H4 (cell line): ENCODE results near the gene GPR176. TPM values are rescaled to one million over a fixed set of nuclear protein-coding genes. Genes with fewer than 3 reads are reported as not detected.
"Not testable (repeated sequence)": the region's sequence is repeated elsewhere in the genome, so short reads cannot be mapped to it uniquely, and the experiment has no call there.

Experiments
- DNase-seq: peaks from one replicate; pipeline ENCODE4 v3.0.0-alpha.2; 2015; ENCODE audit warnings: low spot score
- total RNA-seq: library from RNA; depleted of rRNA; stranded (reverse); fragments of >200 nt; shearing (Covaris generic); gene quantifications from 2 replicates; pipeline ENCODE4 v1.2.3, GENCODE V29; 2014

GPR176 gene
- total RNA-seq, 1 experiment from 2014 or later = 20.4 TPM

DNA sequence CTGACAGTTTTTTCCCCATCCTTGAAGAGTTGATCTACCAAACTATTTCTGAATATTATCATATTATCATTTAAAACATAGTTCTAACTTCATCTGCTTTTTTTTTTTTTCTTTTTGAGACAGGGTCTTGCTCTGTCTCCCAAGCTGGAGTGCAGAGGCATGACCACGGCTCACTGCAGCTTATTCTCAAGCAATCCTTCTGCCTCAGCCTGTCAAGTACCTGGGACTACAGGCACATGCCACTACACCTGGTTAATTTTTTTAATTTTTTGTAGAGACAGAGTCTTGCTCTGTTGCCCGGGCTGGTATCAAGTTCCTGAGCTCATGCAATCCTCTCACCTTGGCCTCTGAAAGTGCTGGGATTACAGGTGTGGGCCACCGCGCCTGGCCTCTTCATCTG, 15.2 kb upstream of the GPR176 start:
- DNase-seq = no peak

DNA sequence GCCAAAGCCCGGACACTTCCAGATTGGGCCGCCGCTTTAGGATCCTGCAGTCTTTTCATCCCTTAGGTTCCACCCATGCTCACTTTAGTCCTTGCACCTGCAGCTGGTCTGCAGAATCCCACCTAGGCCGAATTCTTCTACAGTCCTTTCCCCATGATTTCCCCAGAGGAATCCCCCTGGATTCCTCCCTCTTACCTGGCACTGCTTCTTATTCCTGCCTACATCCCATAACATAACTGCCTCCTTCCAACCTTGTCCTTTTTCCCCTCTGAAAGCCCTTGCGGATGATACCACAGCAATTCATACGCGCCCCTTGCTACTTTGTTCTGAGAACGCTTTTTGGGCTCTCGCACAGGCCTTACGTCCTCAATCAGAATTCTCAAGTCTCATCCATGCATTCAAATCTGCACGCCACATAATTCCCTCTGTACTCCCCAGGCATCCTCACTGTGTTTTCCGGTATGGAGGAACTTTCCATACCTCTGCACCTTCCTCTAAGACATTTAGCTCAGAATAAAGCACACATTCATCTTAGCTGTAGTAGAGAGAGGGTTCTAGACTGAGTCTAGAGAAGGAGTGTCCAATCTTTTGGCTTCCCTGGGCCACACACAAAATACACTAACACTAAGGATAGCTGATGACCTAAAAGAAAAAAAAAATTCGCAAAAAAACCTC, 14.5 kb upstream of the GPR176 start:
- DNase-seq = no peak

GRCh38 chr15:39931615-39932014, 11.5 kb upstream of the GPR176 start:
- no peak for DNase-seq

GRCh38 chr15:39926526-39926925, 6.5 kb upstream of the GPR176 start:
- no peak for DNase-seq

DNA sequence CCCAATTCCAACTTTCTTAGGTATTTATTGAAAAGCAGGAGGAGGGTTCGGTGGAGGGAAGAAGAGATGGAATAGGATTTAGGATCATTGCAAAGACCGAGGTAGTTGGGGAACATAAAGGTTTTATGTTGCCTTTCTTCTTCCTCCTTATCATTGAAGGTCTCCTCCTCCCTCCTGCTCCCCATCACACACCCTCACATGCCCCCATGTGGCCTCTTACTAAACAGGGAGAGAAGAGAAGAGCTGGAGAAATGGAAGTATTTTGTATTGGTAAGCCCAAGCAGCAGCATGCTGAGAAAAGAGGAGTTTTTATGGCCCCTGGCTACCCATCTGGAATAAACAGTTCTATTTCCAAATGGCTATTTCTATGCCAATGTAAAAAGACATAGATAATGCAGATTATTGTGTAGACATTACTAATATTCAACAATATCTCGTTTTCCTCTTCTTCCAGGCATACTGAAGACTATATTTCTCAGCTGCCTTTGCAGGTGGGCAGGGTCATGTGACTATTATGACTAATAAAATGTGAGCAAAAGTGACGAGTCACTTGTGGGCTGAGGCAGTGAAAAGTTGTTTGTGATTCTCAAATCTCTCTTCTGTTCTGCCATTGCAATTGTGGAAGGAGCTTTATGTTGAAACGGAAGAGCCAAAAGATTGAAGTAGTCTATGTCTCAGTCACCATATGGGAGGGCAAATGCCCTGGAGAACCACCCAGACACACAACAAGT, 5.2 kb upstream of the GPR176 start:
- peak; percentile 39 for DNase-seq

DNA sequence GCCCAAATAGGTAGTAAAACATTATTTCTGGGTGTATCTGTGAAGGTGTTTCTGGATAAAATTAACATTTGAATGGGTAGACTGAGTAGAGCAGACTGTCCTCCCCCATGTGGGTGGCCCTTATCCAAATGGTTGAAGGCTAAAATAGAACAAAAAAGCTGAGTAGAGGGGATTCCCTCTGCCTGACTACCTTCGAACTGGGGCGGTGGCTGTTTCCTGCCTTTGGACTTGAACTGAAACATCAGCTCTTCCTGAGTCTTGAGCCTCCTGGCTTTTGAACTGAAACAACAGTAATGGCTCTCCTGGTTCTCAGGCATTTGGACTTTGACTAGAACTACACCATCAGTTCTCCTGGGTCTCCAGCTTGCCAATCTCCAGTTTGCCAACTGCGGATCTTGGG, 4.4 kb upstream of the GPR176 start:
- DNase-seq = no peak

GRCh38 chr15:39922462-39923092, 2.5 kb upstream of the GPR176 start:
- no peak for DNase-seq

- no peak for DNase-seq
These were observed 1.2 kb upstream of the GPR176 start for GRCh38 chr15:39921274-39921638.

DNA sequence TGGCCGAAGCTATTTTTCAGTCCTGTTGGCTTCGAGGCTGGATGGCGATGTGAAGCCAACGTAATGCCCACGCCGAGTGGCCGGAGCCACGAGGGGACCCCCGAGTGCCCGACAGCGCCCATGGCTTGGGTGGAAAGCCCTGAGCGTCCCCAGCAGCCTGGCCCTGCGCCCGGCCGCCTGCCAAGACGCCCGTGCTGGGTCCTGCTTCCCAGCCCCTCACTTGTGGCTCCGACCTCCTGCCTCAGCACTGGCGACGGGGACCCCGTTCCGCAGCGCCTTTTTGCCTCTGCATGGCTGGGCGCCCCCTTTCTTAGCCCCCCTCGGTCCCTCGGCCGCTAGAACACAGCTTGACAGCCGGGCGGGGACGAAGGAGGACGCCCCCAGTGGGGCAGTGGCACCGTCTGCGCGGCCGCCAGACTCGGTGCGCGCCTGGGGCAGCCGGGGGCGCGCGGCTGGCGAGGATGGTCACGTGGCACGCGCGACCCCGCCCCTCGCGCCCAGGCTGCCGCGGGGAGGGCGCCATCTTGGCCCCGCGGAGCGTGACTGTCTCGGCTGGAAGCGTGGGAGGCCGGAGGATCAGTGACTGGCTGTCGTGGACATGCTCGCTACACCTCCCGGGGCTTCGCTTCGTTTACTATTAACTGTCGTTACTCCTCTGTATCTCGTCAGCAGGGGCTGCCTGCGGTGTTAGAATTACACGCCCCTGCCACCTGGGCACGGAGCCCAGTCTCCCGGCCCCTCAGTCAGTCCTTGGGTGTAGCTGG, 626 bp upstream of the GPR176 start:
- peak; percentile 58 for DNase-seq

- DNase-seq = no peak
These were observed 687 bp downstream of the GPR176 start for GRCh38 chr15:39919411-39919747.

DNA sequence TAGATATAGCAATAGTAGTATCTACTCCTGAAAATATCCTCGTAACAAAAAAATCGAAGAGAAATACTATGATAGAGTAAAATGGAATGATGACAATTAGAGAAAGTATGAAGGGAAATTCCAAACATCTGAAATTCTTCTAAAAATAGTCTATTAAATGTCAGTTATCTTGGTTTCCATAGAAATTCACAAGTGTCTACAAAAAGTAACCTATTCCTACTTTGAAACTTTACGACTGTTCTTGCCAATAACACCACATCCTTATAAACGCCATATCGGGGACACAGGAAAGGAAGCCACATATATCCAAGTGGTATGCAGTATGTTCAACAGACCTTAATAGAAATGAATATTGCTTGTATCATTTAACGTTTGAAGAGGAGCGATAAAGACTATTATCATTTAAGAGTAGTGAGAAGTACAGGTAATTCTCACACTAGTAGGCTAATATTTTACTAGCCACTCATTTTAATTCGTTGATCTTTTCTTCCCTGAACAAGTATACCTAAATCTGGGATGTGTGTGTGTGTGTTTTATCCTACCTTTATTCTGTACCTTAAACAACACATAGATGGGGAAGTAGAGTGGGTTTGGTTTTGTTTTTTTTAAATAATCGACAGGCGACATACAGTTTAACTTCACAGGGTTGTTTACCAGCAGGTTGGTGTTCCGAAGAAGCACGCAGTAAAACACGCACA, 1.2 kb downstream of the GPR176 start:
- no peak for DNase-seq

DNA sequence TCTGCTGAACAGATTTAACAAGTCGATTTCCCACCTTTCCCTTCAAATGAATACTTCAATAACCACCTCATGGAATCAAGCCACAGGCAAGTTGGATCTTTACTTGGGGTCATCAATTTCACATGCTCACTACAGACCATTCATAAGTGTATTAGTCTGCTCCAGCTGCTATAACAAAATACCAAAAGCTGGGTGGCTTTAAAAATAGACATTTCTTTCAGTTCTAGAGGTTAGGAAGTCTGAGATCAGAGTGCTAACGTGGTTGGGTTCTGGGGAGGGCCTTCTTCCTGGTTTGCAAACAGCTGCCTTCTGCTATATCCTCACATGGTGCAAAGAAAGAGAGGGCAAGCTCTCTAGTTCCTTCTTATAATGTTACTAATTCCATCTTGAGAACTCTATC, 5.1 kb downstream of the GPR176 start:
- no peak for DNase-seq

- no peak for DNase-seq
These were observed 11.1 kb downstream of the GPR176 start for GRCh38 chr15:39909007-39909406.

- peak; percentile 23 for DNase-seq
These were observed 11.9 kb downstream of the GPR176 start for GRCh38 chr15:39908186-39908585.

DNA sequence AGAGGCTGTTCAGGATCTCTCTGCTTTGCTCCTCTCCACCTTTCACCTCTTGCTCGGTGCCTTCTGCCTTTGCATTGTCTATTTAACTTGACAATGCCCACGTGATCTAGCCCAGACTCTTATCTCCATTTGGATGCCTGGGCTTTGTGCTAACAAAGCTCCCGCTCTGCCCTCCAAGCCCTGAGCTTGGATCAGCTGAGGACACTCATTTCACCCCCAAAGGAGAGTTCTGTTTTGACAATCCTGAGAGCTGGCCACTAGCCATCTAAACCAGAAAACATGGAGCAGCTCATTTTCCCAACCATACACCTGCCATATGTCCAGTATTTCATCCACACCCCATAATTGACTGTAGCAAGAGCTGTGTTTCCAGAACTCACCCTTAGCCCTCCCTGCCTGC, 12.8 kb downstream of the GPR176 start:
- DNase-seq = no peak

DNA sequence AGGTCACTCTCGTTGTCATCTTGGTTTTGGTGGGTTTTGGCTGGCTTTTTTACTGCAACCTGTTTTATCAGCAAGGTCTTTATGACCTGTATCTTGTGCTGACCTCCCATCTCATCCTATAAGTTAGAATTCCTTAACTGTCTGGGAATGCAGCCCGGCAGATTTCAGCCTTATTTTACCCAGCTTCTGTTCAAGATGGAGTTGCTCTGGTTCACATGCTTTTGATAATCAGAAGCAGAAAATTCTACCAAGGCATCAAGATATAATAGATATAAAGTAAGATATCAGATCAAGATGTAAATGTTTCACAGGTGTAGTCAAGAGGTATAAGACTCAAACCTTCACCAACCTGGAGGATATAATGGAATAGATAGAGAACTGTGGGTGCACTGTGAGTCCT, 16.0 kb downstream of the GPR176 start:
- DNase-seq = no peak

DNA sequence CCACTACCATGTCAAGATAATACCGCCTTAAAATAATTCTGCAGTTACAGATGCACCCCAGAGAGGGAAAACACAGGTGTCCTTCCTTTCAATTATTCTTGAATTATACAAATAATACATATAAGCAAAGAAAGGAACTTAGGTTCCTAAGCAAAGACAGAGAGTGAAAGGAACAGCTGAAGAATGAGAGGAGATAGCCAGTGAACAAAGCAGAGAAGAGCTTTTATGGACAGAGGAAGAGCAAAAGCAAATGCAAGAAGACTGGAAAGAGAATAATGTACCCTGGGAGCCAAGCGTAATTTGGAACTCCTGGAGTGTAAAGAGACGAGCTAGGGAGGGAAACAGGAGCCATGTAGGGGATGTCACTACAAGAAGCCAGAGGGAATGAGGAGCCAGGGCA, 21.7 kb downstream of the GPR176 start:
- DNase-seq = no peak

DNA sequence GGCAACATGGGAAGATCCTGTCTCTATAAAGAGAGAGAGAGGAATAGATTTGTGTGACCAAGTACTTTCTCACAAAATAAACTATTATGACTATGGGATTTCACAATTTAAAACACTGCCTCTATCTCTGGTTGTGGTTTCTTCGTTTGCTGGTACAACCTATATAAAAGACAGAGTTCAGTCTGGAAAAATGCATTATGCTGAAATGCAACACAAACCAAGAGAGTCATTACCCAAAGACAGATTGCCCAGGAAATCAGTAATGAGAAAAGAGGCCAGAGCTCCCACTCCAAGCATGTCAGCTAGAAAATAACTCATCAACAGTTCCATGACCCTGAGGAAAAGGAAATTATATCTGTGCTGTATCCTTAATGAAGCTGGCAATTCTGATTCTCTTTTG, 23.2 kb downstream of the GPR176 start:
- DNase-seq = peak; percentile 12

DNA sequence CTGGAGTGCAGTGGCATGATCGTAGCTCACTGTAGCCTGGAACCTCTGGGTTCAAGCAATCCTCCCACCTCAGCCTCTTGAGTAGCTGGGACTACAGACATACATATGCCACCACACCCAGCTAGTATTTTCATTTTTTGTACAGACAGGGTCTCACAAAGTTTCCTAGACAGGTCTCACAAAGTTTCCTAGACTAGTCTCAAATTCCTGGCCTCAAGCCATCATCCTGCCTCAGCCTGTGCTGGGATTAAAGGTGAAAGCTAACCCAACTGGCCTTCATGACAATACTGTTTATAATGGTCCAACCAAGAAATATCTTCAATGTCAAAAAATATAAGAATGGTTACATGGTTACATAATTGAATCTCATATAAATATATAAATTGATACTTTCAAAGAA, 24.0 kb downstream of the GPR176 start:
- no peak for DNase-seq

DNA sequence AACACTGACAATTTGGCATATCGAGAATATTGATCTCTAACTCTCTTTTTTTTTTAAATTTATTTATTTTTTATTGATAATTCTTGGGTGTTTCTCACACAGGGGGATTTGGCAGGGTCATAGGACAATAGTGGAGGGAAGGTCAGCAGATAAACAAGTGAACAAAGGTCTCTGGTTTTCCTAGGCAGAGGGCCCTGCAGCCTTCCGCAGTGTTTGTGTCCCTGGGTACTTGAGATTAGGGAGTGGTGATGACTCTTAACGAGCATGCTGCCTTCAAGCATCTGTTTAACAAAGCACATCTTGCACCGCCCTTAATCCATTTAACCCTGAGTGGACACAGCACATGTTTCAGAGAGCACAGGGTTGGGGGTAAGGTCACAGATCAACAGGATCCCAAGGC, 27.0 kb downstream of the GPR176 start:
- not testable (repeated sequence) for DNase-seq

GRCh38 chr15:39892418-39892817, 27.6 kb downstream of the GPR176 start:
- DNase-seq = no peak

DNA sequence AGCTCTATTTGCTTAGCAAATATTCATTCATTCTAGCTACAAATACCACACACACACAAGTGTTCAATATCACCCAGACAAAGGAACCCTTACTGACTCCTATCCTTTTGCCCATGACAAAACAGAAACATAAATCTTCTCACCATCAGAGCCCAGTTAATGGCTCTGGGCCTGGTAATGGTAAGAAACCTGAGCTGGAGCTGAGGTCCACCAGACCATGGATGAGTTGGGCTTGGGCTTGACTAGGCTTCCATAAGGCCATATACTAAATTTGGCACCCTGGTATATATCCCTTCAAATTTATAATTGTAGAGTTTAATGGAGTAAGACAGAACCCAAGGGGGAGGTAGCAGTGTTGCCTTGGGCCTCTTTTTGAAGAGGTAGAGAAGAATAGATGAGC, 29.4 kb downstream of the GPR176 start:
- no peak for DNase-seq
